Stimulated activated CD4-positive, alpha-beta T cell treated with anti-CD3 and anti-CD28 coated beads, Interleukin-1b, Interleukin-23, amount 100 ng/mL, for 4 hours (primary cell): Measurements from ENCODE around the gene CHMP1B.
"Not testable (repeated sequence)": the region's sequence is repeated elsewhere in the genome, so short reads cannot be mapped to it uniquely, and the experiment has no call there.

Source experiments
- DNase-seq, 2 donors: peaks; one replicate each; pipeline ENCODE4 v3.0.0-alpha.2; 2020; ENCODE audit warnings: low read depth in 2 of 2

CHMP1B gene

GRCh38 chr18:11840493-11840892 is 10.7 kb upstream of the CHMP1B start:
- no peak for DNase-seq

DNA sequence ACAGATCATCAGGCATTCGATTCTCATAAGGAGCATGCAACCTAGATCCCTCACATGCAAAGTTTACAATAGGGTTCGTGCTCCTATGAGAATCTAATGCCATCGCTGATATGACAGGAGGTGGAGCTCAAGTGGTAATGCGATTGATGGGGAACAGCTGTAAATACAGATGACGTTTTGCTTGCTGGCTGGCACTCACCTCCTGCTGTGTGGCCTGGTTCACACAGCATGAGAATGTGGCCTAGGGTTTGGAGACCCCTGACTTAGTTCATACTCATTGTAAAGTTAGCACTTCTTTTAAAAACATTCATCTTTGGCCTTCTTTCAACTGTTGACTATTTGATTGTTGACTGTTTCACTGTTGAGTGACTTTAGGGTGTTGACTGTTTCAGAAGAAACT is 8.7 kb upstream of the CHMP1B start:
- DNase-seq, result no peak

- DNase-seq, result no peak
Observed at GRCh38 chr18:11844436-11844835, 6.8 kb upstream of the CHMP1B start.

DNA sequence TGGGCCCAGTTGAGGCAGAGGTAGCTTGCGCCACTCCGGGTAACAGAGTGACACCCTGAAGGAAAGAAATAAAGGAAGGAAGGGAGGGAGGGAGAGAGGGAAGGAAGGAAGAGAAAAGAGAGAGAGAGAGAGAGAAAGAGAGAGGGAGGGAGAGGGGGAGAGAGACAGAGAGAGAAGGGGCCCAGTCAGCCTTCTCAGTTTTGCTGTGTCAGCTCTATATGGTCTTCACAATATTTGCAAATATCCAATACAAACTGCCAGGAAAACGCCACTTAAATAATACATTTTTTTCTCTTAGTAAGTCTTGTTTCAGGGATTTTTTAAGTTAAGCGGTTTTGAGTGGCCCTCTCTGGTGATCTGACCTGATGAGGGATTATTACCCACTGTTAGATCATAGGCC is 5.6 kb upstream of the CHMP1B start:
- DNase-seq, result no peak

DNA sequence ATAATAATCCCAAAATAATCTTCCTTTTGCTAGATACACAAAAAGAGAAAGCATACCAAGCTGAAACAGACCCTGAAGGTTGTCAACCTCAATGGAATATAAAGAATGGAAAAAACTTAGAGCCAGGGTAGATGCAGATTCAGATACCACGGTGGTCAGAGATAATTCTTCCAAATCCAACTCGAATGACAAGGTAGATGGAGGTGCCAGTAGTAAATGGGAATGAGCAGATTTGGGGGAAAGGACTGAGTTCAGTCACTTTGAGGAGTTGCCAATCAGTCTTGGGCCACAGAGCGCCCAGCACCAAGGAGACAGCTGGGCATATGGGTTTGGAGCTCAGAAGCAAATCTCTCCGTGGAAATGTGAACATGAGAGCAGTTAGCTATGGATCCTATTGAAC is 3.4 kb upstream of the CHMP1B start:
- no peak for DNase-seq

DNA sequence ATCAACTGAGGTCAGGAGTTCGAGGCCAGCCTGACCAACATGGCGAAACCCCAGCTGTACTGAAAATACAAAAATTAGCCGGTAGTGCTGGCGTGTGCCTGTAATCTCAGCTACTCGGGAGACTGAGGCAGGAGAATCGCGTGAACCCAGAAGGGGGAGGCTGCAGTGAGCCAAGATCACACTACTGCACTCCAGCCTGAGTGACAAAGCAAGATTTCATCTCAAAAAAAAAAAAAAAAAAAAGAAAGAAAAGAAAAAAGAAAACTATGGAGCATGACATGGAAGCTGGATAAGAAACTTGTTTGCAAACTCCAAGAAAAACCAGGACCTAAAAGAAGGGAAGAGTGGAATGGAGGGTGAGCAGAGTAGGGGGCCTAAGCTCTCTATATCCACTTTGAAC is 1.9 kb upstream of the CHMP1B start:
- DNase-seq, result no peak

DNA sequence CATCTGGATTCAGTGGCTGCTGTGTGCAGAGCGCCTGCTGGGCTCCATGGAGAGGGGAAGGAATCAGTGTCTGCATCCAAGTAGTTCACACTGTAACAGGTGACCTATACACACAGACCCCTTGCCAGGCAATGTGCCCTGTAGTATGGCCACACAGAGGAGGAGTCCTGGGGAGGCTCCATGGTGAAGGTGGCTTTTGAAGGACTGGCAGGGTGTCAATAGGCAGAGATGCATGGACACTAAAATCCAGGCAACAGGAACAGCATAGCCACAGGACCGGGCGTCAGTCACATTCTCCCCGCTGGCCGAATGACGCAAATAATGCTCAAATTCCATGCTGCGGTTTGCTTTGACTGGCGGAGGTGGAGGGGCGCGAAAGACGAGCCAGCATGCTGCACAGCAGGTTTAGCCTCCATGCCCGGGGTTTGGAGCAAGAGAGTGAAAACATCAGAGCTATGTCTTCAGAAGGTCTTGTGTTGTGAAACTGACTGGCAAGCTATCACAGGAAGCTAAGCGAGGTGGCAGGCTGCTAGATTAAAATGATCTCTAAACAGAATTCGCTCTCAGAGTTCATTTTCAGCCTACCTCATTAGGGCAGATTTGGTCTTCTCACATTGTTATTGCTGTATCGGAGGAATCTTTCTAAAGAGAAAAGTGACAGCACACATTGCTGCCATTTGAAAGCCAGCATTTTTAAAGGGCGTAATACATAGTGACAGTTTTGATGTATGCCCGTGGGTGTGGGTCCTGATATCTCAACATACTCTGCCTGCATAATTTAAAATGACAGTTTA is 1.2 kb upstream of the CHMP1B start:
- peak; percentile 9 to 24 for DNase-seq

DNA sequence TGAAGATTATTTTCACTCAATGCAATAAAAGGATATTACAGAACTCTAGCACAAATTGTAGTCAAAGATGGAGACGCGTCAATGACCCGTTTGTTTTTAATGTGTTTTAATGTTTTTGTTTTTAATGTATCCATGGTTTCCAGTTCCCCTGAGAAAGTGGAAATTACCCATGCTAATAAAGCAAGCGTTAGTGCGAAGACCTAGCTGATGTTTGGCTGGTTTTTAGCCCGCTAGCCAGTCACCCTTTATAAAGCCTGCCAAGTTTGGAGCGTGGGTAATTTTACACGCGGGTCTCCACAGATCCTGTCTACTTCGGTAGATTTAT is 430 bp upstream of the CHMP1B start:
- no peak for DNase-seq

- DNase-seq, result peak in 1 of 2 donors; percentile 11
Observed at GRCh38 chr18:11851806-11852337, 659 bp downstream of the CHMP1B start.

- DNase-seq, result not testable (repeated sequence)
Observed at GRCh38 chr18:11854554-11854953, 3.3 kb downstream of the CHMP1B start.

- no peak for DNase-seq
Observed at GRCh38 chr18:11857177-11857887, 6.1 kb downstream of the CHMP1B start.

DNA sequence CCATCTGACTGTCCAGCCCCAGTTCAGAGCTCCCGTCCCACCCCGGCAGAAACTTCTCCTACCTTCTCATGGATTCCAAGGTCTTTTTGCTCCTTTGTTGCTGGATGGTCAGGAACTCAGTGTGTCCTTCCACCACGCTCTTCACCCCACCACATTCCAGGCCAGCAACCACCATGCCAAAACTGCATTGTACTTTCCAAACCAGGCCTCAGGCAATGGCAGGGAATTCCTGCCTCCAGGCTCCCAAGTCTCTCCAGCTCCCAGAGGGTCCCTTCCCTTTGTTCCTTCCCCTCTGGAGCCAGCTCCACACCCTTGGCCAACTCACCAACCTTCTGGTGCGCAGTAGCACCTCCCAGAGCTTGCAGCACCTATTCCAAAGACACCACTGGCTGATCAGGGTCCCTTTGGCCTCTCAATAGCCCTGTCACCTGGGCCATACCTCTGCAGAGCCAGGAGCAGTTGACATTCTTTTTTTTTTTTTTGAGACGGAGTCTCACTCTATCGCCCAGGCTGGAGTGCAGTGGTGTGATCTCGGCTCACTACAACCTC is 8.1 kb downstream of the CHMP1B start:
- DNase-seq, result no peak

GRCh38 chr18:11859903-11860407 is 8.7 kb downstream of the CHMP1B start:
- no peak for DNase-seq

GRCh38 chr18:11860594-11861450 is 9.6 kb downstream of the CHMP1B start:
- no peak for DNase-seq

GRCh38 chr18:11861583-11862288 is 10.5 kb downstream of the CHMP1B start:
- DNase-seq, result no peak

DNA sequence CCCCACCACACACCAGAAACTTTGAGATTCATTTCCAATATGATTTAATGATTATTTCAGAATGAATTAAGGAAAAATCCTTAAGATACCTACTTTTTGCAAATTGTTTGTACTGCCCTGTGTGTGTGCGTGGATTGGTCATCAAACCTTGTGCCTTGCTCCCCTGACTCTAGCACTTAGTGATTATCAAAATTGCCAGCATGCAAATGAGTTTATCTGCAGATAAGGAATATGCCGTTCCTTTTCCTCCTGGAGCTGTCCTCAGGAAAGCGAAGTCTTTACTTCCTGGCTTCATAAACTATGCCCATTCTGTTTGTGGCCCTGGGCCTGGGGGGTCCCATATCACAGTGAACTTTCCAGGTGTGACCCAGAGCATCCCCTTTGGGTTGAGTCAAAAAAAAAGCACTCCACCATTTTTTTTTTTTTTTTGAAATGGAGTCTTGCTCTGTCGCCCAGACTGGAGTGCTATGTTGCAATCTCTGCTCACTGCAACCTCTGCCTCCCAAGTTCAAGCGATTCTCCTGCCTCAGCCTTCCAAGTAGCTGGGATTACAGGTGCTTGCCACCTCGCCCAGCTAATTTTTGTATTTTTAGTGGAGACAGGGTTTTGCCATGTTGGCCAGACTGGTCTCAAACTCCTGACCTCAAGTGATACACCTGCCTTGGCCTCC is 11.4 kb downstream of the CHMP1B start:
- DNase-seq, result no peak

- no peak for DNase-seq
Observed at GRCh38 chr18:11864471-11864870, 13.3 kb downstream of the CHMP1B start.

DNA sequence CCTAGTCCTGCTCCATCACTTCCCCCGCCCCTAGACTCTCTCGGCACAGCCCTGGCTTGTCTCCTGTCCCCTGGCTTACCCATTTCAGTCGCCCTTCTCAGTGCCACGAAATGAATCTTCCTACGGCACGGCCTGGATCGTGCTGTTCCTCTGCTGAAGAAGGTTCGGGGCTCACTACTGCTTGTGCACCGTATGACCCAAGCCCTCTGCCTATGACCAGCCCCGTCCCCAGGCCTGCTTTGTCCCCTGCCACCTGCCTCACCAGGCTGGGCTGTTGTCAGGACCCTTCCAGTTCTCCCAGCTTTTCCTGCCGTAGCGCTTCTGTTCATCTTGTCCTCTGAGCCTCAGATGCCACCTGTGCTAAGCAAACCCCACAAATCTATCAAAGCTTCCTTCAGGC is 13.9 kb downstream of the CHMP1B start:
- DNase-seq, result no peak

GRCh38 chr18:11866329-11866728 is 15.1 kb downstream of the CHMP1B start:
- DNase-seq, result no peak

DNA sequence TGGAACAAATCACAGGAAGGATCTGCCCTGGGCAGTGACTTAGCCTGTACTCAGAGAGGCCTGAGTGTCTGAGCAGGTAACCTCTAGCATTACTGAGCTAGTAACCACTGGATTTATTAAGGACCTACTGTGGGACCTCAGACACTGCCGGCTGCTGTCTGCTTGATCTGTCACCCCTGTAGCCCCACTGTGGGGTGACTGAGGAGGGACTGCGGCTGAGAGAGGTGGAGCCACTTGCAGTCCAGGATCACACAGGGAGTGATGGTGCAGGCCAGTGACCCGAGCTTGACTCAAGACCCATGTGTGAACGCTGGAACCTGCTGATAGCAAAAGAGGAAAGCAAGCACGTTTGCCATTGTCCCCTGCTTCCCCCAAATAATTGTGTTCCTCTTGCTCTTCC is 15.6 kb downstream of the CHMP1B start:
- DNase-seq, result no peak

DNA sequence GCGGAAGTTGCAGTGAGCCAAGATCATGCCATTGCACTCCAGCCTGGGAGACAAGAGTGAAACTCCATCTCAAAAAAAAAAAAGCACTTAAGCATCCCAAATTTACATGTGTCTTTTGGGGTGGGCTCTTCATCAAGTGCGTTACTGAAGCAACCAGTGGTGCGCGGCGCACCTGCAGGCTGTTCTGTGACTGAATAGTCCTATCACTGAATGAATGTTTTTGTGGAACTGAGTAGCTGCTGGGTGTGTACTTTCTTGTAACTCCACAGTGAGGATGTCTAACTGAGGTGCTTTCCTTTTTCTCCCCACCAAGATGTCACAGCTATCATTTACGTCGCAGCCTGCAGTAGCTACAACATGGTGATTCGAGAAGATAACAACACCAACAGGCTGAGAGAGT is 17.0 kb downstream of the CHMP1B start:
- no peak for DNase-seq
